HepG2 (cell line): ENCODE data around the gene CAPN11. TPM values are rescaled to one million over a fixed set of nuclear protein-coding genes. Genes with fewer than 3 reads are reported as not detected.
A peak's percentile ranks its signal among the peaks of the same experiment; 100 is the strongest.

Experiments used
- ARNTL ChIP-seq: sonication (generic); formaldehyde crosslinking; IDR thresholded peaks from 2 replicates; pipeline ENCODE4 v1.4.0; 2020; ENCODE audit warnings: mild to moderate bottlenecking, missing genetic modification reagents
- ATRX ChIP-seq: sonication (generic); formaldehyde crosslinking; IDR thresholded peaks from 2 replicates; pipeline ENCODE4 v1.4.0; 2020; ENCODE audit warnings: missing genetic modification reagents, borderline replicate concordance
- CCDC6 ChIP-seq: sonication (generic); formaldehyde crosslinking; IDR thresholded peaks from 2 replicates; pipeline ENCODE4 v1.8.1; 2022; ENCODE audit warnings: mild to moderate bottlenecking, missing genetic modification reagents, moderate library complexity
- CHCHD3 ChIP-seq: sonication (generic); formaldehyde crosslinking; IDR thresholded peaks from 2 replicates; pipeline ENCODE4 v1.8.0; 2022; ENCODE audit warnings: mild to moderate bottlenecking, missing genetic modification reagents, moderate library complexity
- CHD2 ChIP-seq: IDR thresholded peaks from 2 replicates; pipeline ENCODE4 v1.6.1; 2011; ENCODE audit warnings: low read depth, low read length, improper control_type of control experiment
- CREB1 ChIP-seq, 2 experiments: fragments of 450-650 bp in 1 of 2; IDR thresholded peaks; 2 replicates each; pipeline ENCODE4 v1.6.1; 2016 to 2017; ENCODE audit warnings: control low read depth in 1 of 2, mild to moderate bottlenecking in 1 of 2, missing compliant biosample characterization in 1 of 2, missing genetic modification characterization in 1 of 2
- FUBP1 ChIP-seq: sonication (generic); formaldehyde crosslinking; IDR thresholded peaks from 2 replicates; pipeline ENCODE4 v1.5.1; 2020; ENCODE audit warnings: missing genetic modification reagents, mild to moderate bottlenecking, borderline replicate concordance
- KLF11 ChIP-seq: IDR thresholded peaks from 2 replicates; pipeline ENCODE4 v1.6.1; 2016; ENCODE audit warnings: missing compliant biosample characterization
- KLF9 ChIP-seq: IDR thresholded peaks from 2 replicates; pipeline ENCODE4 v1.6.1; 2016; ENCODE audit warnings: low read depth
- NFIB ChIP-seq: sonication (generic); formaldehyde crosslinking; IDR thresholded peaks from 2 replicates; pipeline ENCODE4 v1.9.0; 2021; ENCODE audit warnings: missing genetic modification reagents, mild to moderate bottlenecking, borderline replicate concordance
- PAWR ChIP-seq: sonication (generic); formaldehyde crosslinking; IDR thresholded peaks from 2 replicates; pipeline ENCODE4 v1.4.0; 2020; ENCODE audit warnings: missing genetic modification reagents, mild to moderate bottlenecking, borderline replicate concordance
- PITX1 ChIP-seq: sonication (generic); formaldehyde crosslinking; IDR thresholded peaks from 2 replicates; pipeline ENCODE4 v1.5.1; 2020; ENCODE audit warnings: mild to moderate bottlenecking, missing genetic modification reagents
- PRPF4 ChIP-seq: fragments of 200-400 bp; formaldehyde crosslinking; IDR thresholded peaks from 2 replicates; pipeline ENCODE4 v1.6.1; 2016; ENCODE audit warnings: low read length, low read depth; ENCODE audit not compliant: poor library complexity, severe bottlenecking
- RNF2 ChIP-seq: fragments of 450-650 bp; conservative IDR thresholded peaks from 2 replicates; pipeline ENCODE4 v1.6.1; 2016; ENCODE audit warnings: low read depth
- SATB2 ChIP-seq: sonication (generic); formaldehyde crosslinking; IDR thresholded peaks from 2 replicates; pipeline ENCODE4 v1.5.0; 2020; ENCODE audit warnings: missing genetic modification reagents
- TAF15 ChIP-seq: fragments of 200-400 bp; formaldehyde crosslinking; IDR thresholded peaks from one replicate; pipeline ENCODE4 v1.6.1; 2018; ENCODE audit warnings: mild to moderate bottlenecking, low read depth, low read length; ENCODE audit not compliant: poor library complexity, severe bottlenecking
- THYN1 ChIP-seq: sonication (generic); formaldehyde crosslinking; IDR thresholded peaks from 2 replicates; pipeline ENCODE4 v1.8.1; 2023; ENCODE audit warnings: low read depth, mild to moderate bottlenecking, moderate library complexity, missing genetic modification reagents, borderline replicate concordance
- ZBTB3 ChIP-seq: sonication (generic); formaldehyde crosslinking; IDR thresholded peaks from 2 replicates; pipeline ENCODE4 v1.4.0; 2020; ENCODE audit warnings: low read depth, mild to moderate bottlenecking, moderate library complexity, missing genetic modification reagents, borderline replicate concordance
- ZC3H4 ChIP-seq: sonication (generic); formaldehyde crosslinking; IDR thresholded peaks from 2 replicates; pipeline ENCODE4 v1.4.0; 2020; ENCODE audit warnings: missing genetic modification reagents, borderline replicate concordance
- ZMAT5 ChIP-seq: sonication (generic); formaldehyde crosslinking; IDR thresholded peaks from 2 replicates; pipeline ENCODE4 v1.5.0; 2020; ENCODE audit warnings: mild to moderate bottlenecking, low read depth, missing genetic modification reagents, borderline replicate concordance
- ZNF205 ChIP-seq: IDR thresholded peaks from 2 replicates; pipeline ENCODE4 v1.6.1; 2018; ENCODE audit warnings: missing biosample characterization, missing genetic modification reagents
- ZNF251 ChIP-seq: sonication (generic); formaldehyde crosslinking; IDR thresholded peaks from 2 replicates; pipeline ENCODE4 v1.9.0; 2021; ENCODE audit warnings: mild to moderate bottlenecking, missing genetic modification reagents
- ZNF253 ChIP-seq: sonication (generic); formaldehyde crosslinking; IDR thresholded peaks from 2 replicates; pipeline ENCODE4 v1.8.0; 2022; ENCODE audit warnings: mild to moderate bottlenecking, missing genetic modification reagents, borderline replicate concordance
- ZNF292 ChIP-seq: sonication (generic); formaldehyde crosslinking; IDR thresholded peaks from 2 replicates; pipeline ENCODE4 v1.8.1; 2022; ENCODE audit warnings: mild to moderate bottlenecking, low read depth, missing genetic modification reagents, borderline replicate concordance
- ZNF335 ChIP-seq: sonication (generic); formaldehyde crosslinking; IDR thresholded peaks from 2 replicates; pipeline ENCODE4 v1.4.0; 2020; ENCODE audit warnings: missing genetic modification reagents
- ZNF446 ChIP-seq: sonication (generic); formaldehyde crosslinking; IDR thresholded peaks from 2 replicates; pipeline ENCODE4 v1.5.0; 2020; ENCODE audit warnings: mild to moderate bottlenecking, missing genetic modification reagents
- ZNF660 ChIP-seq: sonication (generic); formaldehyde crosslinking; IDR thresholded peaks from 2 replicates; pipeline ENCODE4 v1.5.1; 2020; ENCODE audit warnings: mild to moderate bottlenecking, low read depth, missing genetic modification reagents, borderline replicate concordance
- ZNF674 ChIP-seq: sonication (generic); formaldehyde crosslinking; IDR thresholded peaks from 2 replicates; pipeline ENCODE4 v1.5.0; 2020; ENCODE audit warnings: low read depth, mild to moderate bottlenecking, missing genetic modification reagents
- polyA plus RNA-seq, 8 experiments: library from polyadenylated mRNA; depleted of rRNA in 3 of 8; stranded (reverse) in 7 of 8; unstranded in 1 of 8; fragments of >200 nt; fragmentation: Illumina TruSeq in 4 of 8; extraction: Trizol in 4 of 8; gene quantifications; 2 replicates each; pipeline versions ENCODE4 v1.2.1 to v1.2.3, GENCODE V29; 2011 to 2016; ENCODE audit warnings: low read depth in 4 of 8, missing spikeins in 1 of 8, mixed read lengths in 1 of 8; ENCODE audit not compliant: insufficient read depth in 1 of 8
- total RNA-seq, 5 experiments: library from RNA; depleted of rRNA; stranded (reverse); fragments of >200 nt; fragmentation: Illumina TruSeq; extraction: Trizol; gene quantifications; 2 replicates each; pipeline ENCODE4 v1.2.3, GENCODE V29; 2016; ENCODE audit warnings: low read depth in 1 of 5
- TF ChIP-seq, protein P1 (sequence below): sonication (generic); formaldehyde crosslinking; IDR thresholded peaks from 2 replicates; pipeline ENCODE4 v1.4.0; 2020; ENCODE audit warnings: missing genetic modification reagents

CAPN11 gene
- total and polyA plus RNA-seq, 2 of the 13 experiments (the other 11 are each of a cell fraction or from before 2014, with no cell fraction given), result 0.07 to 0.11 TPM

GRCh38 chr6:44127186-44128019 is 31.2 kb upstream of the CAPN11 start, which contains the start of the genes MRPL14 and TMEM63B (continued):
- TF ChIP-seq CHCHD3 (no peak), ZBTB3 (CRISPR knock-in tag) (no peak), PAWR (no peak), ZNF205 (CRISPR knock-in tag) (0 out of 2 replicates have a peak, but pooled peaks have one; percentile 55), THYN1 (CRISPR knock-in tag) (no peak), ATRX (CRISPR knock-in tag) (no peak), ZMAT5 (no peak), PITX1 (CRISPR knock-in tag) (no peak), ZC3H4 (CRISPR knock-in tag) (no peak), ZNF335 (CRISPR knock-in tag) (no peak), CHD2 (no peak), NFIB (CRISPR knock-in tag) (no peak), ZNF674 (CRISPR knock-in tag) (no peak), ZNF251 (CRISPR knock-in tag) (no peak), ZNF292 (CRISPR knock-in tag) (no peak), KLF9 (CRISPR knock-in tag) (no peak), CCDC6 (CRISPR knock-in tag) (no peak), ZNF253 (CRISPR knock-in tag) (no peak), ZNF446 (CRISPR knock-in tag) (0 out of 2 replicates have a peak, but pooled peaks have one; percentile 54), PRPF4 (no peak), TAF15 (no peak), ARNTL (CRISPR knock-in tag) (peak; percentile 48; the same call in 1 of the 2 replicates), ZNF660 (CRISPR knock-in tag) (no peak), CREB1 (IDR thresholded peaks at IDR 0.05) (no peak), CREB1 (CRISPR knock-in tag; IDR thresholded peaks at IDR 0.05) (no peak), SATB2 (no peak), FUBP1 (CRISPR knock-in tag) (no peak; the same call in 1 of the 2 replicates), RNF2 (no peak), KLF11 (CRISPR knock-in tag) (no peak)
- TF ChIP-seq, protein P1, sequence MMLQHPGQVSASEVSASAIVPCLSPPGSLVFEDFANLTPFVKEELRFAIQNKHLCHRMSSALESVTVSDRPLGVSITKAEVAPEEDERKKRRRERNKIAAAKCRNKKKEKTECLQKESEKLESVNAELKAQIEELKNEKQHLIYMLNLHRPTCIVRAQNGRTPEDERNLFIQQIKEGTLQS (CRISPR knock-in tag), result no peak
